Stimulated activated CD8-positive, alpha-beta memory T cell treated with anti-CD3 and anti-CD28 coated beads, Interleukin-7, amount 100 ng/mL, for 48 hours (primary cell): ENCODE data around the gene SYT1.
"Not testable (repeated sequence)": the region's sequence is repeated elsewhere in the genome, so short reads cannot be mapped to it uniquely, and the experiment has no call there.

Source experiments
- DNase-seq, 2 donors: peaks; one replicate each; pipeline ENCODE4 v3.0.0-alpha.2; 2020; ENCODE audit warnings: low read depth in 1 of 2; ENCODE audit errors: extremely low read depth in 1 of 2

SYT1 gene

GRCh38 chr12:78966062-78966461, 101.5 kb downstream of the SYT1 start:
- DNase-seq, result no peak

GRCh38 chr12:78966926-78967325, 102.4 kb downstream of the SYT1 start:
- no peak for DNase-seq

DNA sequence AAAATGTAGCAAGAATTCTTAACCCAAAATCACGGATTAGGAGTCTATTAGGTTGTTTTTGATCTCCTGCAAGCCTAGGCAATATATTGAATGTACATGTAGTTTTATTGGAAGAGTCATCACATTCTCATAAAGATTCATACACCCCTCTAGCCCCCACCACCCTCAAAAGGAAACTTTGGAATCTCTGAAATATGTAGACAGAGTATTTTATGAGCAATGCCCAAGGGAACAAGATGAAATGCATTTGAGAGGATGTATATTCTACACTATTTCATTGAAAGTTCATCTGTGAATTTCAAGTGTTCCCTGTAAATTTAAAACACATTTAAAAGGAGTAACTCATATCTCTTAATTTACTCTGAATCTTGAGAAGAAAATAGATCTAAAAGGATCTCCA, 103.7 kb downstream of the SYT1 start:
- DNase-seq, result no peak

DNA sequence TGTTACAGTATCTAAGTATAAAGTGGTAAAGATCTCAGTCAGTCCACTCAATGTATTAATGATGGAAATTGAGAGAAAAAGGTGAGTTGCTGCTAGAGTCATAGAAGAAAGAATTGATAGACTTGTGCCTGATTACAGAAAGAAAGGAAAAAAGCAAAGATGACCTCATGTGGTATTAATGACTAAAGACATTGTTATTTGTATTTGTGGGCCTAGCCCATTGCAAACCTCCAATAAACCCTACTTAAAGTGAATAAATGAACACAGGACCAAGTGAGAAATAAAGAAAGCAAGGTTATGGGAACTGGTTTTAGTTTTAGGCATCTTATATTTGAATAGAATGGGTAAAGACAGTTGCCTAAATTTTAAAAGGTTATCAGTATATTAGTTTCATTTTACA, 105.5 kb downstream of the SYT1 start:
- DNase-seq, result no peak

DNA sequence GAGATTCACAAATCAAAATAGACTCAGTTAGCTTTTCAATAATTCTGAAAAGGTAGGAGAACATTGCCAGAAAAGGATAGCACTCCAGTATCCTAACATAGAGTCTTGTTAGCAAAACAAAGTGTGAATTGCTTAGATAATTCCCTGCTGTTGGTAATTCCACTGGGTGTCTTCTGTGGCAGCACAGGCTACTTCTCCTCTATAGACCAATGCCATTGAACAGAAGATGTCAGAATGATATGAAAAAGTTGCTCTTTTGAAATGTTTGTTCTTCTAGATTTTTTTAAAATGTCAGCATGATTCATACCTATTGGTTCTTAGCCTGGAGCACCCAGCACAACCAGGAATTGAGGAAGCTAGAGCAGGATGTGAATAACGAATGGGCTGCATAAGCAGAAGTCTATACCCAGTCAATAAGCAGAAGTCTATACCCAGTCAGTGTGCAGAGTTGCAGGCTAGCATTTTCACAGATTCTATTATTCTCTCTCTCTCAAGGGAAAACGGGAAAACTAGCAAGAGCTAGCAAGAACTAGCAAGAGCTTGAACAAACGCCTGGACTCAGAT, 112.8 kb downstream of the SYT1 start:
- DNase-seq, result no peak

DNA sequence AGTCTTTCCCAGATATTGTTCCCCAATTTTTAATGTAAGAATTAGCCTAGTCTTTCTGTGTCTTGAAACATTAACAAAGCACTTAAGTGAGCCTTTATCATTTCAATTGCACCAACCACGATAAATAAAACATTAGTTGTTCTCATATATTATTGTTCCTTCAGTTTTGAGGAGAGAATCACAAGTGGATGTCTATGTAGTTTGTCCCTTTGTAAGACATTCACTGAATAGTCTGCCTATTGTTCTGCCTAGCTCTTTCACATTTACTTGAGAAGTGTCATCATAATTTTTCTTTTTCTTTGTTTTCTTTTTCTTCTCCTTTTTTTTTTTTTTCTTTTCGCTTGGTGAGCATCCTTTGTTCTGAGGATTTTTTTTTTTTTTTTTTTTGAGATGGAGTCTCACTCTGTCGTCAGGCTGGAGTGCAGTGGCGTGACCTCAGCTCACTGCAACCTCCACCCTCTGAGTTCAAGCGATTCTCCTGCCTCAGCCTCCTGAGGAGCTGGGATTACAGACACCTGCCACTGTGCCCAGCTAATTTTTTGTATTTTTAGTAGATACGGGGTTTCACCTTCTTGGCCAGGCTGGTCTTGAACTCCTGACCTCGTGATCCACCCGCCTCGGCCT, 129.7 kb downstream of the SYT1 start:
- DNase-seq, result no peak

DNA sequence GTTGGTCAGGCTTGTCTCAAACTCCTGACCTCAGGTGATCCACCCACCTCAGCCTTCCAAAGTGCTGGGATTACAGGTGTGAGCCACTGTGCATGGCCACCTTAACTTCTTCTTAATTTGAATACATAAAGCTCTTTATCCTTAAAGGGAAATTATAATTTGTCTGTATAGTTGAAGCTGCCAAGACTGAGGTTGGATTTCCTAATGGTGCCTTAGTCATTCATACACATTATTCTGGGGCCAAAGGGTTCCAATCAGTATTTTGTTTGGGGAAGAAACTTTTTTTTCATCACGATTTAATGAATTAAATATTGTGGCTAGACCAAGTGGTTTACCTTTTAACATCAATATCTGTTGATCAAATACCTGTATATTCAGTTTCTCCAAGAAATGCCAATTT, 135.9 kb downstream of the SYT1 start:
- DNase-seq, result no peak

DNA sequence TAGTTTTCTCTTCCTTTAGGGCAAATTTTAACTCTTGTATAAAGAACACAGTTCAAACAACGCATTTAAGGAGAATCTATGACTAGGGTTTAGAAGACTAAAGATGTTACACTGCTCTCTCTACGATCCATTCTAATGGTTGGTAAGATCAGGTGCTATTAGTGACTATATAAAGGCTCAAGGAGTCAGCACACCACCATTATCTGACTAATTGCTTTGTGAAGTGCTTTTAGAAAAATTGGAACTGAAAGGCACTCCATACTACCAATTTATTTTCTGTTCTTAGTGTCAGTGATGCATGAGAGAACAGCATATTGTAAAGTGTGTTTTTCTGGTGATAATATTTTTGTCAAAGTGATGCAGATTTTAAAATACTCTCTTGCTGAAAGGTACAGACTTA, 136.8 kb downstream of the SYT1 start:
- DNase-seq, result no peak

DNA sequence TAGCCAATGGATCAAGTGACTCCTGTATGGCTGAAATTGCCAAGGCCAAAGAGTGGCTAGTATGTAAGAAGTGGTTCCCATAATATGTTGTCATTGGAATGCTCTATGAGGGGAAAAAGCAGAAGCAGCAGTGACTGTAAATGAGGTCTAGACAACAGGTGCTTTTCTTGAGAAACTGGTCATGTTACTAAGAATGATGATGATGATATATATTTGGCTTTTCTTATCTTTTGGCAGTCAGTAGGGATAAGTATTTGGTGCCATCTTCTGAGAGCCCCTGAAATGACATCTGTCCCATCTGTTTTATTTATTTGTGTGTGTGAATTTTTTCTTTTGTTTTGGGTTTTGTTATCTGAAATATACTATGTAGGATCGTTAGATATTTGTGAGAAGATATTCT, 141.7 kb downstream of the SYT1 start:
- DNase-seq, result no peak

GRCh38 chr12:79008591-79008990, 144.0 kb downstream of the SYT1 start:
- no peak for DNase-seq

- DNase-seq, result no peak
Measured at GRCh38 chr12:79012636-79013035, 148.1 kb downstream of the SYT1 start.

DNA sequence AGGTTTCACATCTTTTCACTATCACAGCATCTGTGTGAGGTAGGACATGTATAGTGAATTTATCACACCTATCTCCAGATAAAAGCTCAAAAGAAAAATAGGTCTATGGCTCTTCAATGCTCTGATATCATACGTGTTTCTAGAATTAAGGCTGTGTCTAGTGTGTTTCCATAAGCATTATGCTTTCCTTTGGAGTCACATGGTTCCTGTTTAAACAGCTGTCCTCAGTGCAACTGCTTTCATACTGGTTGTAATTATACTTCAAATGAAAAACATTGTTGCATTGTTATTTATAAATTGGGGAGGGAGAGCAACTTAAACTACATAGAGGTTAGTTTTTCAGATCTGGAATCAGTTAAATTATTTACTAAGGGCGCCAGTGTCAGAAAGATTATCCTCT, 151.6 kb downstream of the SYT1 start:
- no peak for DNase-seq

- DNase-seq, result no peak
Measured at GRCh38 chr12:79019672-79020071, 155.1 kb downstream of the SYT1 start.

DNA sequence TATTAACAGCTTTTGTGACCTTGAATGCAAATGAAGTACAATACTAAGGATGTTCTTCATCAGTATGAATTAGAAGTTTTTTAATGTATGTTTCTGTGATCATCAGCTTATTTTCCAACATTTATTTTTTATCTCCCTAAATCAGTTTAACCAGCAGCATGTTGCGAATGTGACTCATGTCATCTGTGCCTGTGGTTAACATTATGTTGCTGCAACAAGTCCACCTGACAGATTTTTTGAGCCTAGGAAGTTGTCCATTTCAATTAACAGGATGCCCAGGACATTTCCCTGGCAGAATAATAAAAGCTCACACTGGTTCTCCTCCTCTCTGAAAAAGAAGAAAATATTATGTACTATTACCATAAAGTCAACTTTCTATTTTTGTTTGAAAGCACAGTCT, 155.5 kb downstream of the SYT1 start:
- DNase-seq, result no peak

DNA sequence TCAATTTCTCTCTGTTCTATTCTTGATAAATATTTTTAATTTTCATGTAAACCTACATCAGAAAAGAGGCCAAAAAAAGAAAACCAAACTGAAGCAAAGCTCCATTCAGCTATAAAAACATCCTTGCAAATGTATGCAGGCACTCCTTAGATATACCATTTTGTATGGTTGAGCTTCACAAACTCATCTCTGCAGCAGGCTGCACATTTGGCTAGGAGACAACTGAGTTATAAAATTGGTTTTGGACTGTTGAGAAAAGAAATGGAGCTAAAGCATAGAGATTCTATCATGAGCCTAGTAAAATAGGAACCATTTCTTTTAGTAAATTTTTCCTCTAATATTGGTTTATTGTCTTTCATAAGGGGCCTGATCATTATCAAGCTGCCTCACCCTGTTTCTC, 156.4 kb downstream of the SYT1 start:
- DNase-seq, result no peak

GRCh38 chr12:79023261-79023660, 158.7 kb downstream of the SYT1 start:
- DNase-seq, result no peak

DNA sequence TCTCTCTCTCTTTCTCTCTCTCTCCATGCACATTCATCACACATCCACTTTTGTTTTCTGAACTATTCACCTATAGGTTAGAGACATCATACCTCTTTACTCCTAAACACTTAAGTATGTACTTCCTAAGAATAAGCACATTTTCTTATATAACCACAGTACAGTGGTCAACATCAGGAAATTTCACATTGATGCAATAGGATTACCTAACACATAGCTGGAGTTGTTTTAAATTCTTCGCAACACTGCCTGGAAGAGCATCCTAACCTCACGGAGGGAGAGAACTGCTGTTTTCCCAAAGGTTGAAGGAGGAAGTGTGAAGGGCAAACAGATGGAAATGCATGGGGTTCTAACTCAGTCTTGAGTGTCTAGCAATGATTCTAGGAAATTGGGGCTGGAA, 159.2 kb downstream of the SYT1 start:
- DNase-seq, result no peak

GRCh38 chr12:79033788-79034187, 169.2 kb downstream of the SYT1 start:
- DNase-seq, result no peak

DNA sequence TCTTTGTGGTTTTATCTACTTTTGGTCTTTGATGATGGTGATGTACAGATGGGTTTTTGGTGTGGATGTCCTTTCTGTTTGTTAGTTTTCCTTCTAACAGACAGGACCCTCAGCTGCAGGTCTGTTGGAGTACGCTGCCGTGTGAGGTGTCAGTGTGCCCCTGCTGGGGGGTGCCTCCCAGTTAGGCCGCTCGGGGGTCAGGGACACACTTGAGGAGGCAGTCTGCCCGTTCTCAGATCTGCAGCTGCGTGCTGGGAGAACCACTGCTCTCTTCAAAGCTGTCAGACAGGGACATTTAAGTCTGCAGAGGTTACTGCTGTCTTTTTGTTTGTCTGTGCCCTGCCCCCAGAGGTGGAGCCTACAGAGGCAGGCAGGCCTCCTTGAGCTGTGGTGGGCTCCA, 180.2 kb downstream of the SYT1 start:
- not testable (repeated sequence) for DNase-seq

GRCh38 chr12:79045149-79045703, 180.7 kb downstream of the SYT1 start:
- not testable (repeated sequence) for DNase-seq

- DNase-seq, result no peak
Measured at GRCh38 chr12:79046021-79046420, 181.4 kb downstream of the SYT1 start.

DNA sequence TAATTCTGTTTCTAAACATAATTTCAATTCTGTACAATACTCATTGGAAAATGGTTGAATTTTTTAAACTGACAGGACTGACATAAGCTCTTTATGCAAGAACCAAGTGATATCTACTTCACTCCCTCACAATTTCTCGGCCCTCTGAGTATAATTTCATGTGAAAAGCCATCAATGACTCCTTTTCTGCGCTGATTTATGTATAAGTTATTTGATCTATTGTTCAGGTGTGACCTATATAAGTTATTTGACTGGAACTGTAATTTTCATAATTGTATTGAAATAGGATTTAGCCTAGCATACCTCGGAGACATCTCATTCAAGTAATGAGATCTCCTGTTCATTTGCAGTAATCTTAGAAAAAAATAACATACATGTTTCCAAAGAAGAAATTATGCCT, 184.4 kb downstream of the SYT1 start:
- no peak for DNase-seq

DNA sequence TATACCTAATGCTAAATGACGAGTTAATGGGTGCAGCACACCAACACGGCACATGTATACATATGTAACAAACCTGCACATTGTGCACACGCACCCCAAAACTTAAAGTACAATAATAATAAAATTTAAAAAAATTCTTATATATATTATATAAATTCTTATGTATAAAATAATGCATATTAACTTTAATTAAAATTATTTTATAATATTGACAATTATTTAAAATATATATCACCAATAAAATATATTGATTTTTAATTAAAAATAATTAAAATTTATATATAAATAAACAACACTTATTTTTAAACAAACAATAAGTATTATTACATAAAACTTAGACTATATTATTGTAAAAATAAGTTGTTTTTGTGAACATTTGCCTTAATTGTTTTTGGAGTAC, 188.8 kb downstream of the SYT1 start:
- no peak for DNase-seq
